Endothelial cell of umbilical vein (primary cell): ENCODE data around the gene BBLN. TPM values are rescaled to one million over a fixed set of nuclear protein-coding genes. Genes with fewer than 3 reads are reported as not detected.
"Not testable (repeated sequence)": the region's sequence is repeated elsewhere in the genome, so short reads cannot be mapped to it uniquely, and the experiment has no call there.

ENCODE experiments used
- BruUV-seq: library from RNA; stranded (reverse); fragments of 400-500 nt; replicated peaks from 2 replicates; lab custom pipeline; 2021; lab: Mats Ljungman, UMichigan
- CTCF ChIA-PET: fragments of 300-600, 350-600 bp; sonication (Branson Sonifier 250); formaldehyde crosslinking; loops from one replicate; lab custom pipeline; 2021; ENCODE audit warnings: antibody characterized with exemption, inconsistent platforms; lab: Charles Lee
- POLR2A ChIA-PET: fragments of 300-600, 350-600 bp; sonication (Branson Sonifier 250); formaldehyde crosslinking; loops from one replicate; lab custom pipeline; 2021; ENCODE audit warnings: antibody characterized with exemption, inconsistent platforms; lab: Charles Lee
- DNase-seq: peaks from one replicate; pipeline ENCODE4 v3.0.0-alpha.2; 2011; ENCODE audit warnings: low read depth, low spot score
- FAIRE-seq: peaks from 2 replicates; lab custom pipeline; 2011; peaks lifted over from hg19 to GRCh38; lab: Jason Lieb, UNC
- H2AFZ ChIP-seq: 2 replicates; pipeline ENCODE4 v1.6.0; 2012; ENCODE audit warnings: low read depth, low read length, control low read depth, inconsistent platforms
- H3K27ac ChIP-seq: 2 replicates; pipeline ENCODE4 v1.5.1; 2011; ENCODE audit warnings: low read depth, mild to moderate bottlenecking, control low read depth, low read length, moderate library complexity; ENCODE audit not compliant: insufficient read depth
- H3K27me3 ChIP-seq, 2 experiments: 2 replicates each; pipeline versions ENCODE4 v1.6.0 to v1.6.1; 2011; ENCODE audit warnings: low read length in 2 of 2, mixed read lengths in 1 of 2; ENCODE audit not compliant: control insufficient read depth in 2 of 2, insufficient read depth in 2 of 2
- H3K36me3 ChIP-seq, 2 experiments: 2 replicates in 1 of 2; 3 replicates in 1 of 2; pipeline ENCODE4 v1.5.1; 2011; ENCODE audit warnings: low read length in 2 of 2, mild to moderate bottlenecking in 1 of 2, moderate library complexity in 1 of 2; ENCODE audit not compliant: control insufficient read depth in 2 of 2, insufficient read depth in 2 of 2; ENCODE audit errors: extremely low read depth in 1 of 2
- H3K4me1 ChIP-seq: 3 replicates; pipeline ENCODE4 v1.5.1; 2011; ENCODE audit warnings: mild to moderate bottlenecking, low read length; ENCODE audit not compliant: control insufficient read depth, insufficient read depth; ENCODE audit errors: extremely low read depth
- H3K4me2 ChIP-seq: 2 replicates; pipeline ENCODE4 v1.6.1; 2011; ENCODE audit warnings: low read length, control low read depth, mixed read lengths; ENCODE audit not compliant: insufficient read depth
- H3K4me3 ChIP-seq, 3 experiments: fragments of 200-600 bp in 1 of 3; sonication (generic), shearing (Covaris generic) in 1 of 3; replicated peaks in 1 of 3; 2 replicates each; pipeline ENCODE4 v1.5.1; 2011 to 2016; ENCODE audit warnings: control low read depth in 3 of 3, low read length in 3 of 3, mild to moderate bottlenecking in 2 of 3, inconsistent platforms in 1 of 3, low read depth in 1 of 3, moderate library complexity in 1 of 3; ENCODE audit not compliant: insufficient read depth in 1 of 3
- H3K79me2 ChIP-seq: 2 replicates; pipeline ENCODE4 v1.6.0; 2012; ENCODE audit warnings: low read length, inconsistent platforms; ENCODE audit not compliant: control insufficient read depth, insufficient read depth
- H3K9ac ChIP-seq: replicated peaks from 2 replicates; pipeline ENCODE3; 2011; ENCODE audit warnings: low read length, control low read depth; ENCODE audit not compliant: insufficient read depth; ENCODE audit errors: extremely low read depth
- H3K9me1 ChIP-seq: replicated peaks from 3 replicates; pipeline ENCODE4 v1.6.0; 2011; ENCODE audit warnings: mild to moderate bottlenecking, low read length; ENCODE audit not compliant: control insufficient read depth, insufficient read depth; ENCODE audit errors: extremely low read depth
- H3K9me3 ChIP-seq: replicated peaks from 2 replicates; pipeline ENCODE4 v1.5.1; 2012; ENCODE audit warnings: low read length, inconsistent platforms; ENCODE audit not compliant: control insufficient read depth, insufficient read depth
- H4K20me1 ChIP-seq: replicated peaks from 2 replicates; pipeline ENCODE3; 2011; ENCODE audit warnings: mild to moderate bottlenecking, low read length; ENCODE audit not compliant: control insufficient read depth, insufficient read depth; ENCODE audit errors: extremely low read depth
- CTCF ChIP-seq, 2 donors: IDR thresholded peaks; 1 replicate in 1 of 2; 2 replicates in 1 of 2; pipeline ENCODE4 v1.5.1; 2011; ENCODE audit warnings: low read length in 2 of 2, mild to moderate bottlenecking in 2 of 2, moderate library complexity in 2 of 2, control low read depth in 1 of 2, inconsistent platforms in 1 of 2, low read depth in 1 of 2; ENCODE audit not compliant: insufficient read depth in 1 of 2; ENCODE audit errors: extremely low read depth in 1 of 2
- FOS ChIP-seq: IDR thresholded peaks from 2 replicates; pipeline ENCODE4 v1.6.1; 2011; ENCODE audit warnings: mild to moderate bottlenecking, low read length, moderate library complexity, borderline replicate concordance; ENCODE audit not compliant: insufficient read depth
- JUN ChIP-seq: IDR thresholded peaks from 2 replicates; pipeline ENCODE4 v1.6.1; 2011; ENCODE audit warnings: borderline replicate concordance, low read depth; ENCODE audit not compliant: insufficient read length, insufficient read depth
- POLR2A ChIP-seq: IDR thresholded peaks from 2 replicates; pipeline ENCODE4 v1.6.1; 2012; ENCODE audit warnings: low read depth, mild to moderate bottlenecking, control low read depth, low read length
- POLR2AphosphoS5 ChIP-seq: IDR thresholded peaks from 2 replicates; pipeline ENCODE4 v1.6.1; 2012; ENCODE audit warnings: low read depth, mild to moderate bottlenecking, control low read depth, low read length, moderate library complexity; ENCODE audit not compliant: insufficient read depth
- dilution Hi-C: fragments of 300-500 bp; cut with MboI; formaldehyde crosslinking; loops from one replicate; pipeline ENCODE4 v1.15.0; 2019; ENCODE audit warnings: low sequenced_read_pairs; ENCODE audit not compliant: extremely low pct_ligation_motif_present
- intact Hi-C: fragments of 100-400 bp; cut with micrococcal nuclease; formaldehyde crosslinking; loops from one replicate; pipeline ENCODE4 v1.10.0; 2022
- polyA plus RNA-seq, 4 experiments: library from polyadenylated mRNA; depleted of rRNA in 3 of 4; stranded (reverse) in 3 of 4; unstranded in 1 of 4; fragments of >200 nt; gene quantifications; 2 replicates each; pipeline versions ENCODE4 v1.2.1 to v1.2.3, GENCODE V29; 2011 to 2012; ENCODE audit warnings: missing spikeins in 1 of 4
- total RNA-seq: library from RNA; stranded (reverse); gene quantifications from 2 replicates; pipeline ENCODE4 v1.2.3, GENCODE V29; 2021

The BBLN gene
- total and polyA plus RNA-seq, 2 donors (not counting 3 experiments of a cell fraction or from before 2014, with no cell fraction given), result 51.0 to 124 TPM

- BruUV-seq, result no TSS peak
- peaks cover 11 to 15% of the 10 kb centered on the region in 2 experiments for H3K27me3 ChIP-seq
- peaks cover 11% of the 10 kb centered on the region for H3K4me1 ChIP-seq
- ChIA-PET CTCF (interaction anchor here (2.3 kb wide), 1 partner anchor 12 kb away, joined by 31 read pairs; no protein-coding TSS in a partner anchor), POLR2A (no interaction called here)
- intact Hi-C loops, result loop anchor here (1.0 kb wide), 3 partner anchors 31 to 61 kb away; partner anchors contain the start of genes BBLN and SLC25A25
- DNase-seq (no peak), FAIRE-seq (no peak)
- dilution Hi-C loops, result no loop called here
- peak overlapping the region; percentile 39 to 90 (median 83) for H3K4me3 ChIP-seq
- no peak overlapping the region for H3K9ac ChIP-seq
- peaks cover 0 to 2% of the 10 kb centered on the region in 2 experiments for H3K36me3 ChIP-seq
- H3K4me2 ChIP-seq, result peak overlapping the region; percentile 32
- H3K27ac ChIP-seq, result no peak overlapping the region
- H4K20me1 ChIP-seq, result no peaks in the 10 kb centered on the region
- TF ChIP-seq FOS (no peak), POLR2A (no peak), CTCF (IDR thresholded peaks at IDR 0.05; ENCODE audit: extremely low read depth in 1 of 2, insufficient read depth in 1 of 2, low read depth in 1 of 2, low read length in 2 of 2) (no peak), JUN (no peak), POLR2AphosphoS5 (no peak)
- H2AFZ ChIP-seq, result peak overlapping the region; percentile 71
- H3K9me3 ChIP-seq, result no peaks in the 10 kb centered on the region
- H3K79me2 ChIP-seq, result peaks cover 11% of the 10 kb centered on the region
- H3K9me1 ChIP-seq, result no peaks in the 10 kb centered on the region
These were observed 31.1 kb upstream of the BBLN start for GRCh38 chr9:128128836-128129590.

GRCh38 chr9:128129976-128130590 lies 30.0 kb upstream of the BBLN start:
- H2AFZ ChIP-seq, H3K9me1 ChIP-seq, H3K36me3 ChIP-seq, DNase-seq, H4K20me1 ChIP-seq, H3K9ac ChIP-seq, FAIRE-seq, H3K9me3 ChIP-seq, POLR2A ChIA-PET, H3K4me2 ChIP-seq, BruUV-seq, intact Hi-C loops, dilution Hi-C loops, H3K4me3 ChIP-seq, H3K27ac ChIP-seq: not testable (repeated sequence)
- Histone ChIP-seq H3K4me1 (peaks cover 11% of the 10 kb centered on the region), H3K27me3 (peaks cover 12 to 15% of the 10 kb centered on the region in 2 experiments), H3K79me2 (peaks cover 11% of the 10 kb centered on the region)
- CTCF ChIA-PET, result interaction anchor here (0.6 kb wide), 1 partner anchor 11 kb away, joined by 3 read pairs; no protein-coding TSS in a partner anchor

- H3K9me1 ChIP-seq, H3K36me3 ChIP-seq, H3K4me2 ChIP-seq, intact Hi-C loops, H2AFZ ChIP-seq, POLR2A ChIA-PET, H3K4me3 ChIP-seq, H3K9me3 ChIP-seq, H3K27ac ChIP-seq, FAIRE-seq, BruUV-seq, H3K9ac ChIP-seq, H4K20me1 ChIP-seq, DNase-seq, dilution Hi-C loops: not testable (repeated sequence)
- peaks cover 15 to 18% of the 10 kb centered on the region in 2 experiments for H3K27me3 ChIP-seq
- CTCF ChIA-PET, result interaction anchor here (0.6 to 2.5 kb wide), 2 partner anchors 10 to 13 kb away, joined by 3 to 7 read pairs; no protein-coding TSS in a partner anchor
- H3K4me1 ChIP-seq, result peaks cover 11% of the 10 kb centered on the region
- H3K79me2 ChIP-seq, result peaks cover 11% of the 10 kb centered on the region
These were observed 29.4 kb upstream of the BBLN start for GRCh38 chr9:128130651-128131050.
